ENCODE measurements around the gene EPB41L1.

The EPB41L1 gene

DNA sequence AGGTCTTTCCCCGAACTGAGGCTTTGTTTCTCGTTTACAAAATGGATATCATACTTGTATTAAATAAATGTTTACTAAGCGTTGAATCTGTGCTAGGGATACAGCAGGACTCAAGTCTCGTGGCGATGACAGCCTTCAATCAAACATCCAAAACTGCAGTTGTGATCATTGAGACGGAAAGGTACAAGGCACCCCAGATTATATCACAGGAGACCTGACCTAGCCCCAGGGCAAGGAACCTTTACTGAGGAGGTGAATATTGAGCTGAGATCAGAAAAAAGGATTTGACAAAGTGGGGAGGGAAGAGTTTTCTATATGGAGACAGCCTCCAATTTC is 82.2 kb downstream of the EPB41L1 start:
- H3K4me3 ChIP-seq (ENCODE audit: low read depth, low read length): peak overlapping the region; percentile 76
- DNase-seq (ENCODE audit: low read depth): no peak
- TF ChIP-seq, protein P1, sequence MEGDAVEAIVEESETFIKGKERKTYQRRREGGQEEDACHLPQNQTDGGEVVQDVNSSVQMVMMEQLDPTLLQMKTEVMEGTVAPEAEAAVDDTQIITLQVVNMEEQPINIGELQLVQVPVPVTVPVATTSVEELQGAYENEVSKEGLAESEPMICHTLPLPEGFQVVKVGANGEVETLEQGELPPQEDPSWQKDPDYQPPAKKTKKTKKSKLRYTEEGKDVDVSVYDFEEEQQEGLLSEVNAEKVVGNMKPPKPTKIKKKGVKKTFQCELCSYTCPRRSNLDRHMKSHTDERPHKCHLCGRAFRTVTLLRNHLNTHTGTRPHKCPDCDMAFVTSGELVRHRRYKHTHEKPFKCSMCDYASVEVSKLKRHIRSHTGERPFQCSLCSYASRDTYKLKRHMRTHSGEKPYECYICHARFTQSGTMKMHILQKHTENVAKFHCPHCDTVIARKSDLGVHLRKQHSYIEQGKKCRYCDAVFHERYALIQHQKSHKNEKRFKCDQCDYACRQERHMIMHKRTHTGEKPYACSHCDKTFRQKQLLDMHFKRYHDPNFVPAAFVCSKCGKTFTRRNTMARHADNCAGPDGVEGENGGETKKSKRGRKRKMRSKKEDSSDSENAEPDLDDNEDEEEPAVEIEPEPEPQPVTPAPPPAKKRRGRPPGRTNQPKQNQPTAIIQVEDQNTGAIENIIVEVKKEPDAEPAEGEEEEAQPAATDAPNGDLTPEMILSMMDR (IDR thresholded peaks at IDR 0.05; ENCODE audit: insufficient read depth, low read depth, low read length, missing control alignments): no peak

DNA sequence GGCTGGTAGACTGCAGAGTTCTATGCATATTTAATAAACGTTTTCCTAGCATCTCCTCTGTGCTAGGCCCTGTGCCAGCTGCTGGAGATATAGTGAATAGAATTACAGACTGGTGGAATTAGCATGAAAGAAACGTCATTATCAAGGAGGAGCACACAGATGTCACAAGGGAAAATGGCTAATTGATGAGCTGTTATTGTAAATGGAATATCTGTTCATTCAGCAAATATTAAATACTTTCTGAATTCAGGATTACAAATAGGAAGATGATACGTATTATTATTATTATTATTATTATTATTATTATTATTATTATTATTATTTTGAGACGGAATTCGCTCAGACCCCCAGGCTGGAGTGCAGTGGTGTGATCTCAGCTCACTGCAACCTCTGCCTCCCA is 82.9 kb downstream of the EPB41L1 start:
- TF ChIP-seq, protein P1 (IDR thresholded peaks at IDR 0.05; ENCODE audit: insufficient read depth, low read depth, low read length, missing control alignments): no peak
- DNase-seq (ENCODE audit: low read depth): no peak
- peak overlapping the region; percentile 76 for H3K4me3 ChIP-seq (ENCODE audit: low read depth, low read length)

DNA sequence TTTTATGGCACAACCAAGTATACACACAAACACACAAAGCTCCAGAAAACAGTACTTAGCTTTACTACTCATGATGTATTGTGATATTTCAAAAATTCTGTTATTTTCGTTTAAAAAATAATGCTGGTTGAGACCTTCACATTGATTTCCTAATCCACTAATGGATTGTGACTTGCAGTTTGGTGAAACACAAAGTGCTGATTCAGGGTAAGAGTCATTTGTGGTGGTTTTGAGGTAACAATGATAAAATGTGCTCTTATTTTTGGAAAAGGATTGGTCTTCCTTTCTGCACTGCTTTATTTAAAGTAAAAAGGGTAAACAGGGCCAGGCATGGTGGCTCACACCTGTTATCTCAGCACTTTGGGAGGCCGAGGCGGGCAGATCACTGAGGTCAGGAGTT is 83.6 kb downstream of the EPB41L1 start:
- TF ChIP-seq, protein P1 (IDR thresholded peaks at IDR 0.05; ENCODE audit: insufficient read depth, low read depth, low read length, missing control alignments): no peak
- DNase-seq (ENCODE audit: low read depth): no peak
- no peak overlapping the region for H3K4me3 ChIP-seq (ENCODE audit: low read depth, low read length)

DNA sequence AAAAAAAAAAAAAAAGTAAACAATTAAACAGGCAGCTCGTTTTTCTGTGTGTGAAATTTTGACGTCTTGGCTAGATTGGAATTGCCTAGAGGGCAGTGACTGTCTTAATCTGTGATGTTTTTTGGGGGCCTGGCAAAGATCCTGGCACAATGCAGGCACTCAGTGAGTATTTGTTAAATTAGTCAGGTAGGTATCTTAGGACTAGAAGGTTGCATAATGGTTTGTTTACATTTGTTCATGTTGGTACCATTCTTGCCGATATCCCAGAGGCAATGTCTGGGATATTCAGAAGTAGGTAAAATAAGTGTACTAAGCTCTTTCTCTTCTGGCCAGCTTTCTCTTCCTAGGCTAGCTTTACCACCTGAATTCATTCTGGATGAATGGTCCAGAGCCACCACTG is 84.2 kb downstream of the EPB41L1 start:
- no peak for DNase-seq (ENCODE audit: low read depth)
- TF ChIP-seq, protein P1 (IDR thresholded peaks at IDR 0.05; ENCODE audit: insufficient read depth, low read depth, low read length, missing control alignments): no peak
- H3K4me3 ChIP-seq (ENCODE audit: low read depth, low read length): no peak overlapping the region

DNA sequence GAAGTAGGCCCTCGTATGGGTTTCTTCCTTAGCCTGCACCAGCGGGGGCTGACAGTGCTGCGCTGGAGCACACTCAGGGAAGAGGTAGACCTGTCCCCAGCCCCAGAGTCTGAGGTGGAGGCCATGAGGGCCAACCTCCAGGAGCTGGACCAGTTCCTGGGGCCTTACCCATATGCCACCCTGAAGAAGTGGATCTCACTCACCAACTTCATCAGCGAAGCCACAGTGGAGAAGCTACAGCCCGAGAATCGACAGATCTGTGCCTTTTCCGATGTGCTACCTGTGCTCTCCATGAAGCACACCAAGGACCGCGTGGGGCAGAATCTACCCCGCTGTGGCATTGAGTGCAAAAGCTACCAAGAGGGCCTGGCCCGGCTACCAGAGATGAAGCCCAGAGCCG is 85.5 kb downstream of the EPB41L1 start:
- TF ChIP-seq, protein P1 (IDR thresholded peaks at IDR 0.05; ENCODE audit: insufficient read depth, low read depth, low read length, missing control alignments): no peak

DNA sequence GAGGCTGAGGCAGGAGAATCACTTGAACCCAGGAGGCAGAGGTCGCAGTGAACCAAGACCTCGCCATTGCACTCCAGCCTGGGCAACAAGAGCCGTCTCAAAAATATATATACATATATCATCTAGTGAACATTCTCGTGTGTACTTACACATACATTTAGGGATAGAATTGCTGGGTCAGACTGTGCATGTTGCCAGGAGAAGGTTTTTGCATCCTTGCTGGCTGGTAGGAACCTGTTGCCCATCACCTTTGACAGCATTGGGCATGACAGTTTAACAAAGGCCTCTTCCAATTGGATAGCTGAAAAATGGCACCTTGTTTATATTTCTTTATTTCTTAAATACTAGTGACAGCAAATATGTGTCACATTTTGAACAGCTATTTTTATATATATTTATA is 87.1 kb downstream of the EPB41L1 start:
- no peak for DNase-seq (ENCODE audit: low read depth)
- TF ChIP-seq, protein P1 (IDR thresholded peaks at IDR 0.05; ENCODE audit: insufficient read depth, low read depth, low read length, missing control alignments): no peak

More for the DNA sequence above, 85.5 kb downstream of the EPB41L1 start:
- H3K4me3 ChIP-seq (ENCODE audit: low read depth, low read length): no peak overlapping the region
- no peak for DNase-seq (ENCODE audit: low read depth)

DNA sequence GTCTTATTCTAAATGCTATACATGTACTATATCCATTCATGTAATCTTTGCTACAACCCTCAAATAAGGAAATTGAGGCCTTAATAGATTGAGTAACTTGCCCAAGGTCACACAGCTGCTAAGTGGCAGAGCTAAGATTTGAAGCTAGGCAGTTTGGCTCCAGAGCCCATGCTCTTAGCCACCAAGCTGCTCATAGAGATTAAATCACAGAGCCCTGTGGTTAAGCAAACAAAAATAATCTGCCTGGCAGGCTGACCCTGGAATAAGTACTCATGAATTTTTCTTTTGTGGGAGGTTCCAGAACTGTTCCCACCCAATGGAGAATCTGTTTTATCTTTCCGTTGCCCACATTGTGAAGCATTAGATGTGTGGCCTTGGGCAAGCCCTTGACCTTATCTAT is 89.2 kb downstream of the EPB41L1 start:
- no peak for DNase-seq (ENCODE audit: low read depth)
- no peak overlapping the region for H3K4me3 ChIP-seq (ENCODE audit: low read depth, low read length)
- TF ChIP-seq, protein P1 (IDR thresholded peaks at IDR 0.05; ENCODE audit: insufficient read depth, low read depth, low read length, missing control alignments): no peak

More for the DNA sequence above, 87.1 kb downstream of the EPB41L1 start:
- H3K4me3 ChIP-seq (ENCODE audit: low read depth, low read length): no peak overlapping the region
